D721Med (cell line): ENCODE results near the gene SLC17A2.

ENCODE experiments used
- DNase-seq: peaks from one replicate; pipeline ENCODE4 v3.0.0; 2011; ENCODE audit warnings: low spot score; ENCODE audit not compliant: insufficient read length
- FAIRE-seq: peaks from 2 replicates; lab custom pipeline; 2011; peaks lifted over from hg19 to GRCh38; lab: Jason Lieb, UNC
- CTCF ChIP-seq: IDR thresholded peaks from 2 replicates; pipeline ENCODE4 v1.5.1; 2012; ENCODE audit warnings: mild to moderate bottlenecking, control low read depth; ENCODE audit not compliant: insufficient read depth; ENCODE audit errors: missing control alignments

Gene SLC17A2

DNA sequence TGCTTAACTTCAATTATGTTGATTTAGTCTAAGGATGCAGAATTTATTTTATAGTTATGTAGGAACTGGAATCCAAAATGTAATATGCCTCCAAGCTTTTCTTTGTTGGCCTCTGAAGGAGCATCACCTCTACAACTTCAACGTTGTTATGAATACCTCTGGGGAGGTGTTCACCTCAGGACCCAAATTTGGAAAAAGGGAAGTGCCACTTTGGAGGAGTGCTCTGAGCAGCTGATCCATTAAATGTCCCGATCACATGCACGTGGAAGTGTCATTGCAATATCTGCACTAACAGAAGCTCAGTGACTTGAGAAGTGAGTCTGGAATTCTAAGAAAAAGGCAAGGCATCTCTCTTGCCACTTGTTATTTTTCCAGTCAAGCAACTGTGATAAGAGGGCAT, 34.2 kb downstream of the SLC17A2 start:
- DNase-seq (no peak), FAIRE-seq (no peak)
- no peak for TF ChIP-seq CTCF

DNA sequence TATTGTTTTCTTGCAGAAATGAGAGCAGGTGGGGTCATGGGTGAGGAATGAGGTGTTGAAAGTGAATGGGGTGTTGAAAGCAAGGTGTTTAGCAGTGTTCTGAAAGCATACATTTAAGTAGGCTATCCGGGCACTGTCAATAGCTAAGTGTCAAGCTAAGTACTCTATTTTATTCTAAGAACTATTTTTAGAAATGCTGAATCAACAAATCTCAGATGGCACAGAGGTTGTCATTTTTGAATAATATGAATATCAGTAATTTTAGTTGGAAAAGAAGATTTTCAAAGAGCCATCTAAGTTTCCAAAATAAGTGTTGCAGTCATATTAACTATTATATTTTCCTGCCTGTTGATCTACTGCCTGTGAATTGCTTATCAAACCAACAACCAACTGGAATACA, 34.7 kb downstream of the SLC17A2 start:
- DNase-seq = no peak
- FAIRE-seq = no peak

GRCh38 chr6:25893778-25894177, 36.7 kb downstream of the SLC17A2 start:
- no peak for TF ChIP-seq CTCF
- FAIRE-seq (no peak), DNase-seq (no peak)

More for the DNA sequence above, 34.7 kb downstream of the SLC17A2 start:
- TF ChIP-seq CTCF = no peak

DNA sequence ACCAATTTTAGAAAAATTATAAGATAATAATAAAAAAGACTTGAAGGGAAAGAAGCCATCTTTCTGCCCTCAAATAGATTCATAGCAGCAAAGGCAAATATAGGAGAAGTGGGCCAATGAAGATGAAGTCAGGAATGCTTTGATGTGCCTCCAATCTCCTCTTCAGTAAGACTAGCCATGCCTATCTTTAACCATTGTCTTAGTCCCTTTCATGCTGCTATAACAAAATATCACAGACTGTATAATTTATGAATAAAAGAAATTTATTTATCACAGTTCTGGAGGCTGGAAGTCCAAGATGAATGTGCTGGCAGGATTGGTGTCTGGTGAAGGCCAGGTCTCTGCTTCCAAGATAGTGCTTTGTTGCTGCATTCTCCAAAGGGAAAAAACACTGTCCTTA, 37.6 kb downstream of the SLC17A2 start:
- no peak for TF ChIP-seq CTCF
- no peak for DNase-seq
- no peak for FAIRE-seq

DNA sequence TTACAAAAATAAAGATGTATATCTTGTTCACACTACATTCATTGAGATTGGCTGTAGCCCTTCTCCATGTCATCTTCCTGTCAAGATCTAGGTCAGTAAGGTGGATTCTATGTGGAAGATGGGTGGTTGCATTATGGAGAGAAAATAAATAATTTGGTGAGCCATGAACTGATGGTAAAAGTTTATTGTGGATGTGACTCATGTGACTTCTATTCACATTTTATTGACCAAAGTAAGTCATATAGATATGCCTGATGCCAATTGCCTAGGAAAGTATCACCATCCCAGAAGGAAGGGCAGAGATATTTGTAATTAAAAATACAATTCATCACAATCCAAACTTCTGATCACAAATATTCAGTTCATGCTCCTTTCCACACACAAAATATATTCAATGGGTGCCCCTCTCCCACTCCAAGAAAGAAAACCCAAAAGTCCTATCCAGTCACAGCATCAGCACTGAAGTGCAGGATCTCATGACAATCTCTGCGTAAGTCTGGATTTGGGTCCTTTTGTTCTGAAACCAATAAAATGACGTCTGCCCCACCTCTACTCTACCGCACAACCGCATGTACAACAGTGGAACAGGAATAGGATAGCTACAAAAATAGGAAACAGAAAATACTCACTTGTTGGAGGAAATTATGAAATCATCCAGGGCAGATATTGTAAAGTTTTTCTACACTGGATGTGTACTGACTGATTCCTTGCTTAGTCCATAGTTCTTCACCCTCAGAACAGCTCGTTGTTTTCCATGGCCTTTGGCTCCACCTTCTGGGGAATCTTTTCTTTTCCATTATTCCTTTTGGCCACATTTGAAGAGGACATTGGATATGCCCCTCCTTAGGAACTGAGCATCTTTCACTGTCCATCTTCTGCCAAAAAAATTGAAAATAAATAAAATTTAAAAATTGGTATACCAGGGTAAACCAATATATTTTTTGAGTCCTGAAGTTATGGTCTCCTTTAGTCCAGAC, 40.3 kb downstream of the SLC17A2 start:
- peak; percentile 79 for TF ChIP-seq CTCF
- DNase-seq = no peak
- FAIRE-seq = peak; percentile 6

DNA sequence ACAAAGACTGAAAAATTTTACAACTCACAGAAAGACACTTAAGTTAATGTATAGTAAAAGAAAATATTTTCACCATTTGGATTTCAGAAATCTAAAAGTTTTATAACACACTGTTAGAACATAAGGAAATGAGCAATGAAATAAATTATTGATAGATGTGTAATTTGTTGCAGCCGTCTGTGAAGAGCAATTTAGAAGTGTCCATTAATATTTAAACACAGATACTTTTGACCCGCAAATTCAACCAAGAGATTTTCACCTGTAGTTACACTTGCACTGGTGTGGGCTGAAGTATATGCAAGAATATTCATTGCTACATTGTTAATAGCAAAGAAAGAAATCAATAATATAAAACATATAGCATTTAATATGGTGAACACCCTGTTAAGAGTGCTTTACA, 41.9 kb downstream of the SLC17A2 start:
- FAIRE-seq = no peak
- DNase-seq = no peak
- no peak for TF ChIP-seq CTCF

GRCh38 chr6:25886066-25886465, 44.4 kb downstream of the SLC17A2 start:
- TF ChIP-seq CTCF = no peak
- DNase-seq (no peak), FAIRE-seq (no peak)
